Measurements from ENCODE around the gene MLLT1.

MLLT1 gene

DNA sequence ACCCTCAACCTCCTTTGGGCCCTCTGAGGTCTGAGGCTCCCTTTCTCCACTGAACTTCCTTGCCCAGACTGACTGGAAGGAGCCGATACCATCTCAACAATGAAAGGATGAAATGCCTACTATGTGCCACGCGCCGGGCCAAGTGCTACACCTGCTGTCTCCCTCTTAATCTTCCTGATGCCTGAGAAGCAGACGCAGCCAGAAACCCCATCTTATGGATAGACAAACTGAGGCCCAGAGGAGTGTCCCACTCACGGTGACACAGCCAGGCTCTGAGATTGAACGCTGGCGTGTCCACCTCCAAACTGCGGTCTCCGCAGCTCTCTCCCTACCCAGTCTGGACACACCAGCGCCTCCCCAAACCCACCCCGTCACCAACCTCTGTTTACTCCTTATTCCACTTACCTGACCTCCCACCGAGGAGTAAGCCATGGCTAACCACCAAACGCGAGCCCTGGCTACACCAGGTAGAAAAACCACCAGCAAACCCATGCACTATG is 20.9 kb downstream of the MLLT1 start:
- DNase-seq (ENCODE audit: low spot score), result no peak

GRCh38 chr19:6253954-6254733 is 25.6 kb downstream of the MLLT1 start:
- no peak for DNase-seq (ENCODE audit: low spot score)

DNA sequence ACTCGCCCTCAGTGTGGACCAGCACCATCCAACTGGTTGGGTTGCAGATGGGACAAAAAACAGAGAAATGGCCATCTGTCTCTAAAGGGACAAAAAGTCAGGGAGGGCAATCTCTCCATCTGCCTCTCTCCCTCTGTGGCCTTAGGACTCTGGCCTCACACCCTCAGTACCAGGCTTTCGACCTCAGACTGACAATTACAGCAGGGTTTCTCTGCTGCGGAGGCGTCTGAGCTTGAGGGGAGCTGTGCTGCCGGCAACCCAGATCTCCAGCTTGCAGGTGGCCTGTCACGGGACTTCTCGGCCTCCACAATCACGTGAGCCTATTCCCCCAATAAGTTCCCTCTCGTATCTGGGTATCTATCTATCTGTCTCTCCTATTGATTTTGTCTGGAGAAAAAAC is 27.7 kb downstream of the MLLT1 start:
- no peak for DNase-seq (ENCODE audit: low spot score)

GRCh38 chr19:6250909-6251308 is 28.9 kb downstream of the MLLT1 start:
- no peak for DNase-seq (ENCODE audit: low spot score)

GRCh38 chr19:6250024-6250615 is 29.7 kb downstream of the MLLT1 start:
- DNase-seq (ENCODE audit: low spot score), result peak; percentile 53

DNA sequence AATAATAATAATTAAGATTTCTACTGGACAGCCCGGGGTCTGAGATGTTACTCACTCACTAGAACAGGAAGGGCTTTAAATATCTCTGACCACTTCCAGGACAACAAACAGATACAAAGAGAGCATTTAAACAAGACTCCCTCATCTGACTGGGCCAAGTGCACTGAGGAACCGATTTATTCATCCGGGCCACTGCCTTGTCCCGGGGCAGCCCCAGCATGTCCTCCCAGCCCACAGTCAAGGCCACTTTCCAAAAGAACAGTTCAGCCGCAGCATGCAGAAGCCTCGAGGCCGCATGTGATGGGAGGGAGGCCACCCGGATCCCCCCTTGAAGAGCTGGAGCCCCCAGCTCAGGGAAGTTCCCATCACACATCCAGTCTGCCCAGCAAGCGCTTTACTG is 30.5 kb downstream of the MLLT1 start:
- DNase-seq (ENCODE audit: low spot score), result no peak

GRCh38 chr19:6248844-6249243 is 30.9 kb downstream of the MLLT1 start:
- no peak for DNase-seq (ENCODE audit: low spot score)

GRCh38 chr19:6248341-6248740 is 31.4 kb downstream of the MLLT1 start:
- DNase-seq (ENCODE audit: low spot score), result no peak

- no peak for DNase-seq (ENCODE audit: low spot score)
Measured at GRCh38 chr19:6247007-6247288, 32.8 kb downstream of the MLLT1 start.

DNA sequence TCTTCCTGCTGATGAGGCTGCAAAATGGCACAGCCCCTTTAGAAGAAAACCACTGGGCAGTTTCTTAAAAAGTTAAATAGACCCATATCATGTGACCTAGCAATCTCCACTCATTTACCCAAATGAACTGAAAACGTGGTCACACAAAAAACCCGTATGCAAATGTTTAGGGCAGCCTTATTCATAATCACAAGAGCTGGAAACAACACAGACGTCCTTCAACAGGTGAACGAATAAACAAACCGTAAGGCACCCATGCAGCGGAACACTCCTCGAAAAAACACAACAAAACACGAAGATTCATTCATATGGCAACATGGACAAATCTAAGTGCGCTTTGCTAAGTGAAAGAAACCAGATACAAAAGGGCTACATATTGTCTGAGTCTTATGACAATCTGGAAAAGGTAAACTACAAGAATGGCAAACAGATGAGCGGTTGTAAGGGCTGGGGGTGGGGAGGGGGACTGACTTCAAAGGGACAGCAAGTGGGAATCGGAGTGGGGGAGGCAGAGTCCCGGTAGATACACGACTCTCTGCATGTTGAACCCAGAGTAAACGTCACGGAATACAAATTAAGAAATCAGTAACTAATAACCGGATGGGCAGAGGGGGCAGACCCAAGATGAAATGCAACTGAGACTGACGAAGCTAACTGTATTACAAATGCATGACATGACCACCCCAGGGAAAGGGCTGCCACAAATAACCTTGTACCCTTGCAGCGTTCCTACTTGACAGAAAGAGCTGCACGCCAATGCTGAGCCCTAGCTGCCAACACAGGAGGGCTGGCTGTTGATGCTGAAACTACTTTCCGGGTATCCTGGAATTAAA is 33.4 kb downstream of the MLLT1 start:
- DNase-seq (ENCODE audit: low spot score), result no peak

GRCh38 chr19:6242677-6243076 is 37.1 kb downstream of the MLLT1 start:
- DNase-seq (ENCODE audit: low spot score), result no peak

GRCh38 chr19:6241680-6242377 is 37.9 kb downstream of the MLLT1 start:
- no peak for DNase-seq (ENCODE audit: low spot score)

DNA sequence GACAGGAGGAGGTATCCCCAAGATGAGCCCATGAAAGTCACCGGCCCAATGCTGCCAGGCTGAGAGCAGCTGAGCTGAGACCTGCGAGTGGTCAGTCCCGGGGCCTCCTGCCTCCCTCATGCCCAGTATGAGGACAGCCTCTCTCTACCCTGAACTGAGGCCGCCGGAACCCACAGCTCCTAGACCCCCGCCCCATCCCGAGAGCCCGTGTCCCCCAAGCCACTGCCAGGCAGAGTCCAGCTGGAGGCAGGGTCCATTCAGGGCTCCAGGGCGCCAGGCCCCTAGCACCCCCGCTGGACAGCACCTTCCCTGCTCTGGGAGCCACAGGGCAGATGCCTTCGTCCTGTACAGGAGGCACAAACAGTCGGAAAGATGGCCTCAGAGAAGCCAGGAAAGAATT is 38.7 kb downstream of the MLLT1 start:
- no peak for DNase-seq (ENCODE audit: low spot score)

DNA sequence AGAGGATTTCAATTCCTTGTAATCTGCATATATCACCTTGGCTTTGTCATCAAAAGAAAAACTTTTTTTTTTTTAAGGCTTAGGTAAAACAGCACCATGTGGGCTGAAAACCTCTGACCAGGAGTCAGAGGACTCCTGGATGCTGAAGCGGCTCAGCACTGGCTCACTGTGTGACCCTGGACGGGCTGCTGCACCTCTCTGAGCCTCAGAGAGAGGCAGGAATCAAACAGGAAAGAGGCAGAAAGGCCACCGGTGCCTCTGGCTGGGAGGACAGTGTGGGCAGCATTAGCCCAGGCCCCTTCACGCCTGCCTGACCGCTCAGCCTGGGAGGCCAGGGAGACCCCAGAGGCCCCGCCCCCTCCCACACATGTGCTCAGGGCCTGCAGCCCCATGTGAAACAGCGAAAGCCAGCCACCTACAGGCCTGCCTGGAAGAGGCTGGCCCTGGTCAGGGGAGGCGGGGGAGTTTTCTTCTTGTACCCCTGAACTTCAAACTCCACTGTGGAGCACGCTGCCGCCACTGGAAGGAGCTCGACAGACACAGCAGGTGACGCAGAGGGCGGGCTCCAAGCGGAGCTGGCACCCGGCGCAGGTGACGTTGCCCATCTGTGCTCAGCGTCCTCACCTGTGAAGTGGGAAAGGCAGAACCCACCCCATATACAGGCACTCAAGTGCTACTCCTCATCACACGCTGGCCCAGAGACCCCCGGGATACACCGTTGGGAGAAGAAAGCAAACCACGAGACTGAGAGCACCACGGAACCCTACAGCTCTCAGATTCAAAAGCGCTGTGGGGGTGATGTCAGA is 39.7 kb downstream of the MLLT1 start:
- DNase-seq (ENCODE audit: low spot score), result no peak

GRCh38 chr19:6239401-6239844 is 40.4 kb downstream of the MLLT1 start:
- peak; percentile 66 for DNase-seq (ENCODE audit: low spot score)

DNA sequence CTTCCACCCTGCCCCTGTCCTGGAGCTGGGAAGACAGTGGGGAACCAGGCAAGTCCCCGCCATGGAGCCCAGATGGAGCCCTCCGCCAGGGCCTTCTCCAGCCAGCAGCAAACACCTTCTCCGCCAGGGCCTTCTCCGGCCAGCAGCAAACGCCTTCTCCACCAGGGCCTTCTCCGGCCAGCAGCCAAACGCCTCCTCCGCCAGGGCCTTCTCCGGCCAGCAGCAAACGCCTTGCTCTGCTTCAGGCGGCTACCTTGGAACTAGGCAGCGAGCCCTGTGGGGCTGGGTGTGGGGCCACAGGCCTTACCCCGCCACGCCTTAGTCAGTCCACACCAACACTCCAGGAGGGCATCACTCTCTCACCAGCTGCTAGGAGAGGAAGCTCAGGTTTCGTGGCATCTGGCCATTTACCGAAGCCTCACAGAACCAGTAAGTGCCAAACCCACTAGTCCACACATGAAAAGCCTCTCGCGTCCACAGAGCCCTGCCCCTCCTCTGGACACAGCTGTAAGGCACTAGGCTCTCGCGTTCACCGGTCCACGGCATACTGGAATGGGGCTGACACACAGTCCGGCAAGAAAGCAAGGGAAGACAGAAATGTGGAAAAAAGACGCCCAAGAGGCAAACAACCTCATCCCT is 41.0 kb downstream of the MLLT1 start:
- DNase-seq (ENCODE audit: low spot score), result peak; percentile 52

- DNase-seq (ENCODE audit: low spot score), result no peak
Measured at GRCh38 chr19:6238256-6238642, 41.5 kb downstream of the MLLT1 start.

DNA sequence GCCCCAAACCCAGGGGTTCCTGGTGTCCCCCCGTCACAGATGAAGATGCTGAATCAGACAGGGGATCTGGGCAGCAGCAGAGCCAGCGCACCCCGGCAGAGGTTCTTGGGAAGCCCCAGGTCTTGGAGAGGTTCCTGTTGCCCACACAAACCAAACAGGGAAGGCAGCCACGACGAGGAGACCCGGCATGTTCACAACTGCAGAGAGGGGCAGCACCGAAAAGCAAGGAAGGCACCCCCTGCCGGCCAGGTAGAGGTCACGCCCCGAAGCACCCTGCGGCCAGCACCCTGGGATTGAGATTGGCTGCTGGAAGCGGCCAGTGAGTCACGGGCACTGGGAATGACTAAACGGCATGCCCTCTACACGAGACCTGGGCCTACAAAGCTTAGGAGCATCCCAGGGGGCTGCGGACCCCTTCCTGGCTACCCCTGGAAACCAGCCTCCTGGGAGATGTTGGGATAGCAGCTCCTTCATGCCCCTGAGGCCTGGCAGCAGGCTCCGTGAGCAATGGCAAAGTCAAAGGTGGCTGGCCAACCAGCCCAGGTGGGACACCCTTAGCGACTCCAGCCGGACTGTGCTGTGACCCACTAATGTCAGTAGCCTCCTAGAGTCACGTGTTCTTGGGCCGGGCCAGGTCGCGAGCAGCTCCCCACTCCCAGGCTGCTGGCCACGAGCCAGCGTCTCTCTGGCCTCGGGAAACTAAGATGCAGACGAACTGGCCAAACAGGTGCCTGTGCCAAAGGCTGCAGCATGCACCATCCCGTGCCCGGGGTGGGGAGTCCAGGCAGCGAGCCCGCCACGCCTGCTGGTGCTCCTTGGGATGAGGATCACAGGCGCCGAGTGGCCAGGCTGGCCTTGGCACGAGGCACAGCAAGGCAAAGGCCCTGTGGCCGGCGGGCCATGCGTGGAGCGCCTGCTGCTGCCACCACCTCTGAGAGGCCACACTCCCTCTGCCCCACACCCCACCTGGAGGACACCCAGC is 43.2 kb downstream of the MLLT1 start:
- no peak for DNase-seq (ENCODE audit: low spot score)

- no peak for DNase-seq (ENCODE audit: low spot score)
Measured at GRCh38 chr19:6235031-6235951, 44.5 kb downstream of the MLLT1 start.
